ENCODE data around the gene TVP23A.
"Not testable (repeated sequence)": the region's sequence is repeated elsewhere in the genome, so short reads cannot be mapped to it uniquely, and the experiment has no call there.

The TVP23A gene

GRCh38 chr16:10835281-10835931 lies 16.8 kb upstream of the TVP23A start:
- DNase-seq: no peak

GRCh38 chr16:10834766-10835165 lies 16.2 kb upstream of the TVP23A start:
- DNase-seq: no peak

- DNase-seq: no peak
Observed at GRCh38 chr16:10834130-10834529, 15.5 kb upstream of the TVP23A start.

- DNase-seq: no peak
Observed at GRCh38 chr16:10833271-10833670, 14.7 kb upstream of the TVP23A start.

- no peak for DNase-seq
Observed at GRCh38 chr16:10831894-10832886, 13.6 kb upstream of the TVP23A start.

GRCh38 chr16:10830240-10830639 lies 11.6 kb upstream of the TVP23A start:
- DNase-seq: not testable (repeated sequence)

- DNase-seq: not testable (repeated sequence)
Observed at GRCh38 chr16:10829390-10830098, 10.9 kb upstream of the TVP23A start.

- peak; percentile 95 for DNase-seq
Observed at GRCh38 chr16:10828851-10829366, 10.3 kb upstream of the TVP23A start.

GRCh38 chr16:10827691-10828341 lies 9.2 kb upstream of the TVP23A start:
- DNase-seq: no peak

- no peak for DNase-seq
Observed at GRCh38 chr16:10824111-10824893, 5.7 kb upstream of the TVP23A start.

- DNase-seq: no peak
Observed at GRCh38 chr16:10822702-10823101, 4.1 kb upstream of the TVP23A start.

- no peak for DNase-seq
Observed at GRCh38 chr16:10820546-10820945, 2.0 kb upstream of the TVP23A start.

GRCh38 chr16:10817514-10817913 lies 1.1 kb downstream of the TVP23A start:
- DNase-seq: no peak

GRCh38 chr16:10813099-10813455 lies 5.5 kb downstream of the TVP23A start:
- DNase-seq: no peak

GRCh38 chr16:10812312-10813098 lies 6.1 kb downstream of the TVP23A start:
- DNase-seq: no peak

GRCh38 chr16:10809706-10810105 lies 8.9 kb downstream of the TVP23A start:
- no peak for DNase-seq

GRCh38 chr16:10808850-10809249 lies 9.7 kb downstream of the TVP23A start:
- DNase-seq: no peak

- no peak for DNase-seq
Observed at GRCh38 chr16:10808218-10808617, 10.4 kb downstream of the TVP23A start.

- no peak for DNase-seq
Observed at GRCh38 chr16:10806698-10807097, 11.9 kb downstream of the TVP23A start.

GRCh38 chr16:10805334-10805733 lies 13.3 kb downstream of the TVP23A start:
- no peak for DNase-seq

- no peak for DNase-seq
Observed at GRCh38 chr16:10799736-10800135, 18.9 kb downstream of the TVP23A start.

Data from NCI-H1092 treated with DMSO at 0.1 percent for 48 hours (cell line).